ENCODE measurements around the gene GGN.

DNA sequence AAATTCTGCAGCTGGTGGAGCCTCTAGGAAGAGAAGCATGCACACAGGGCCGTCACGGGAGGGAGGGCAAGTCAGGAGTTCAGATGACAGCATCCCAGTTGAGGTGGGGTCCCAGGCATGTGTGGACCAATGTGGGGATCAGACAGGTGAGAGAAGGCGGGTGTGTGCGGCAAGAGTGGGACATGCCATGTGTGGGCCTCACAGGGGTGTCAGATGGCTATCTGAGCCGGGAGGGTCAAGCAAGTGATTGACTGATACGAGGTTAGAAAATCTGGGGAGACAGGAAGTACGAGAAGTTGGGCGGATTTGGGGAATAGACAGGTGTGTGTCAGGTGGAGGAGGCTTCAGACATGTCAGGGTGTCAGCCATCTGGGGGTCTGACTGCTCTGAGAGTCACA lies 29.3 kb upstream of the GGN start:
- TF ChIP-seq POLR2A (IDR thresholded peaks at IDR 0.05): no peak
- TF ChIP-seq, protein P1, sequence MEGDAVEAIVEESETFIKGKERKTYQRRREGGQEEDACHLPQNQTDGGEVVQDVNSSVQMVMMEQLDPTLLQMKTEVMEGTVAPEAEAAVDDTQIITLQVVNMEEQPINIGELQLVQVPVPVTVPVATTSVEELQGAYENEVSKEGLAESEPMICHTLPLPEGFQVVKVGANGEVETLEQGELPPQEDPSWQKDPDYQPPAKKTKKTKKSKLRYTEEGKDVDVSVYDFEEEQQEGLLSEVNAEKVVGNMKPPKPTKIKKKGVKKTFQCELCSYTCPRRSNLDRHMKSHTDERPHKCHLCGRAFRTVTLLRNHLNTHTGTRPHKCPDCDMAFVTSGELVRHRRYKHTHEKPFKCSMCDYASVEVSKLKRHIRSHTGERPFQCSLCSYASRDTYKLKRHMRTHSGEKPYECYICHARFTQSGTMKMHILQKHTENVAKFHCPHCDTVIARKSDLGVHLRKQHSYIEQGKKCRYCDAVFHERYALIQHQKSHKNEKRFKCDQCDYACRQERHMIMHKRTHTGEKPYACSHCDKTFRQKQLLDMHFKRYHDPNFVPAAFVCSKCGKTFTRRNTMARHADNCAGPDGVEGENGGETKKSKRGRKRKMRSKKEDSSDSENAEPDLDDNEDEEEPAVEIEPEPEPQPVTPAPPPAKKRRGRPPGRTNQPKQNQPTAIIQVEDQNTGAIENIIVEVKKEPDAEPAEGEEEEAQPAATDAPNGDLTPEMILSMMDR (IDR thresholded peaks at IDR 0.05): no peak

Data from testis (tissue), 2 donors.